Adrenal gland (tissue), 5 donors: ENCODE results near the gene FRMD1.

ENCODE experiments used
- POLR2A ChIP-seq, 2 donors: fragments of 450-650 bp; IDR thresholded peaks; one replicate each; pipeline ENCODE4 v1.6.1; 2017; ENCODE audit warnings: antibody characterized with exemption in 2 of 2, mild to moderate bottlenecking in 2 of 2, moderate library complexity in 1 of 2
- TF ChIP-seq, protein P1 (sequence below), 6 experiments: fragments of 450-650 bp in 4 of 6; fragments of 200-600 bp in 2 of 6; sonication (generic) in 1 of 6; IDR thresholded peaks; 1 replicate in 5 of 6; 2 replicates in 1 of 6; pipeline versions ENCODE4 v1.5.1 to v1.8.0; 2016 to 2021; ENCODE audit warnings: antibody characterized with exemption in 6 of 6, mild to moderate bottlenecking in 2 of 6, moderate library complexity in 1 of 6
- donor health status: DM: no; HTN: no; CAD: no.

DNA sequence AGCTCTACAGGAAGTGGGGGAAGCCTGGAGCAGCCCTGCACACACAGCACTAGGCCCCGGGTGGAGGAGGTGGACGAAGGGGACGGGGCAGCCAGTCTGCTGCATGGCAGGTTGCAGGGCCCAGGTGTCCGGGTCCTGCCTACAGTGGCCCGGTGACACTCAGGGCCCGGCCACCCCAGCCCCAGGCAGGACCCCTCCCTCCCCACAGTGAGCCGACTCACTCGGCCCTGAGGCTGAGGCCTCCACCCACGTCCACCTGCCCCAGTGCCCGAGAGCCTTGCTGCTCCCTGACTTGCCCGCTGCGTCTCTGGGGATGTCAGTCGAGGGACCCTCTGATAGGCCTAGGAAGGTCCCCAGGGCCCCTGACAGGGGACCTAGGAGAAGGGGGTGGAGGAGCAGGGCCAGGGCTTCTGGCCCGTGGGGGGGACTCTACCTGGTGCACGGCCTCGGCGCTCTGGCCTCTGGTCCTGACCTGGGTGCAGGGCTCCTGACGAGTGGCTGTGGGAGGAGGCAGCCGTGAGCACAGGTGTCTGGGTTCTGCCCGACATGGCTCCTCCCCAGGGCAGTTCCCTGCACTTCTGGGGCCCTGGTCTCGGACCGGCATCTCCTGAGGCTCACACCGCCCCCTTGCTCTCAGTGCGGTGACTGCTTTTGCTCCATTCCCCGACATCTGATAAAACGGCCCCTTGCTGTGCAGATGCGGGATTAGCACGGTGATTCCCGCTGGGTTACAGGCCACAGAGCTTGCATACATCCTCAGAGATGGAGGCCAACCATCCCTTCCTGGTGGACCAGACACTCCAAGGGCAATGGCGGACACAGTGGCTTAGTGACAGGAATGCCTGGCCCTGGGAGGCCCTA, 20.1 kb downstream of the FRMD1 start:
- TF ChIP-seq, protein P1, sequence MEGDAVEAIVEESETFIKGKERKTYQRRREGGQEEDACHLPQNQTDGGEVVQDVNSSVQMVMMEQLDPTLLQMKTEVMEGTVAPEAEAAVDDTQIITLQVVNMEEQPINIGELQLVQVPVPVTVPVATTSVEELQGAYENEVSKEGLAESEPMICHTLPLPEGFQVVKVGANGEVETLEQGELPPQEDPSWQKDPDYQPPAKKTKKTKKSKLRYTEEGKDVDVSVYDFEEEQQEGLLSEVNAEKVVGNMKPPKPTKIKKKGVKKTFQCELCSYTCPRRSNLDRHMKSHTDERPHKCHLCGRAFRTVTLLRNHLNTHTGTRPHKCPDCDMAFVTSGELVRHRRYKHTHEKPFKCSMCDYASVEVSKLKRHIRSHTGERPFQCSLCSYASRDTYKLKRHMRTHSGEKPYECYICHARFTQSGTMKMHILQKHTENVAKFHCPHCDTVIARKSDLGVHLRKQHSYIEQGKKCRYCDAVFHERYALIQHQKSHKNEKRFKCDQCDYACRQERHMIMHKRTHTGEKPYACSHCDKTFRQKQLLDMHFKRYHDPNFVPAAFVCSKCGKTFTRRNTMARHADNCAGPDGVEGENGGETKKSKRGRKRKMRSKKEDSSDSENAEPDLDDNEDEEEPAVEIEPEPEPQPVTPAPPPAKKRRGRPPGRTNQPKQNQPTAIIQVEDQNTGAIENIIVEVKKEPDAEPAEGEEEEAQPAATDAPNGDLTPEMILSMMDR (IDR thresholded peaks at IDR 0.05) = no peak
- no peak for TF ChIP-seq POLR2A (IDR thresholded peaks at IDR 0.05)
